Tibial nerve (tissue), 4 donors: Measurements from ENCODE around the gene DDX20. TPM values are rescaled to one million over a fixed set of nuclear protein-coding genes. Genes with fewer than 3 reads are reported as not detected.

ENCODE experiments used
- DNase-seq, 2 donors: peaks; one replicate each; pipeline ENCODE4 v3.0.0-alpha.2; 2019; ENCODE audit warnings: low spot score in 2 of 2
- H3K27ac ChIP-seq, 4 donors: fragments of 200-600 bp; sonication (generic) in 3 of 4; one replicate each; pipeline ENCODE4 v1.5.1; 2017 to 2019; ENCODE audit warnings: mild to moderate bottlenecking in 1 of 4
- H3K27me3 ChIP-seq, 2 donors: fragments of 200-600 bp; sonication (generic) in 1 of 2; one replicate each; pipeline versions ENCODE4 v1.5.1 to v1.6.0; 2017 to 2019
- H3K36me3 ChIP-seq, 3 donors: fragments of 200-600 bp; sonication (generic); one replicate each; pipeline ENCODE4 v1.5.1; 2018 to 2019
- H3K4me1 ChIP-seq, 4 donors: fragments of 200-600 bp; sonication (generic) in 3 of 4; one replicate each; pipeline ENCODE4 v1.5.1; 2017 to 2019
- H3K4me3 ChIP-seq, 4 donors: fragments of 200-600 bp; sonication (generic) in 3 of 4; one replicate each; pipeline ENCODE4 v1.5.1; 2017 to 2019; ENCODE audit warnings: mild to moderate bottlenecking in 1 of 4, moderate library complexity in 1 of 4
- H3K9me3 ChIP-seq, 4 donors: fragments of 200-600 bp; sonication (generic) in 3 of 4; one replicate each; pipeline ENCODE4 v1.5.1; 2017 to 2019
- CTCF ChIP-seq, 5 experiments: fragments of 200-600 bp in 3 of 5; fragments of 450-650 bp in 2 of 5; sonication (generic) in 3 of 5; IDR thresholded peaks; one replicate each; pipeline ENCODE4 v1.5.1; 2016 to 2019; ENCODE audit warnings: antibody characterized with exemption in 5 of 5, mild to moderate bottlenecking in 3 of 5, moderate library complexity in 2 of 5
- EP300 ChIP-seq, 2 donors: sonication (generic); formaldehyde crosslinking; IDR thresholded peaks; one replicate each; pipeline ENCODE4 v1.6.1; 2017; ENCODE audit warnings: antibody characterized with exemption in 2 of 2, mild to moderate bottlenecking in 1 of 2
- POLR2A ChIP-seq, 2 donors: fragments of 450-650 bp; IDR thresholded peaks; one replicate each; pipeline ENCODE4 v1.6.1; 2017; ENCODE audit warnings: antibody characterized with exemption in 2 of 2, mild to moderate bottlenecking in 2 of 2, moderate library complexity in 2 of 2
- WGBS, 2 donors: methylation state at CpG; one replicate each; pipeline ENCODE4 v1.1.5; 2018; 5-methylcytosine and 5-hydroxymethylcytosine counted together
- total RNA-seq, 4 donors: library from RNA; depleted of rRNA; stranded (reverse); fragments of >200 nt; gene quantifications; one replicate each; pipeline ENCODE4 v1.1.0, GENCODE V29; 2016

DDX20 gene
- total RNA-seq, 4 donors from 2014 or later: 30.8 to 40.5 (median 35.5) TPM

GRCh38 chr1:111716333-111716732 is 39.4 kb upstream of the DDX20 start:
- no peak for TF ChIP-seq CTCF (IDR thresholded peaks at IDR 0.05)
- no peak for TF ChIP-seq EP300 (IDR thresholded peaks at IDR 0.05)
- TF ChIP-seq POLR2A (IDR thresholded peaks at IDR 0.05): no peak
- WGBS, 2 donors: 52 to 57% methylated on average over 3 of the region's 3 CpGs

DNA sequence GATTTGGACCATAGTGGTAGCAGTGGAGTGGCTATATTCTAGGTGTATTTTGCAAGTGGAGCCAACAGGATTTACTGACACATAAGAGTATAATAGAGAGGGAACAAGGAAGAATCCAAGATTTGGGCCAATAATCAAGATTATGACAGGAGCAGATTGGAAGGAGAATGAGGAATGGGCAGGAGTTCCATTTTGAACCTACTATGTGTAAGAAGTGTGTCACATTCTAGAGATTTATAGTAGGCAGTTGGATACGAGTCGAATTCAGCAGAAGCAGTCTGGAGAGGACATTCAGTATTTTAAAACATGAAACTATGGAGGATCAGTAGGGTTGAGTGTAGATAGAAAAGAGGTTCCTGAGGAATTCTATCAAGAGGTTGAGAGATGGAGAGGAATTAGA is 38.3 kb upstream of the DDX20 start:
- 93 to 97% methylated on average over 2 of the region's 2 CpGs for WGBS, 2 donors

More at GRCh38 chr1:111716333-111716732, 39.4 kb upstream of the DDX20 start:
- Histone ChIP-seq H3K36me3 (peaks cover 0 to 18% (median 0%) of the 10 kb centered on the region in 3 donors), H3K27ac (no peak overlapping the region), H3K4me3 (no peak overlapping the region), H3K4me1 (peaks cover 0 to 21% (median 7%) of the 10 kb centered on the region in 4 donors), H3K27me3 (no peaks in the 10 kb centered on the region), H3K9me3 (no peaks in the 10 kb centered on the region)
- DNase-seq: no peak

DNA sequence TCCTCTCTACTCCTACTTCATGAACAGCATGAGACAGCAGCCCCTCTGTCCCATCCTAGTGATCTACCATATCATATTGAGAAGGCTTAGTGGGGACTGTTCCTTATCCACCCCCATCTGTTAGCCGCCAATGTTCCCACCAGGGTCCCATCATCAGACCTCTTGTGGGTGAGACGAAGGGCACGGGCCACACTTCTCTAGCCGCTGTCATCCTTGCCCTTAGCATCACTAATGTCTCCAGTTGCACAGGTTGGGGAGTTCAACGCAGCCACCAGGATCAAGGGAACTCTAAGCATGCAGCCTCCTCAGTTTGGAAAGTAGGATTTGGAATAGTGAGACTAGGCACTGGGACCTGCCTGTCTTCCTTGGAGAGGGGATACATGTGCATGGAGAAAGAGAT is 36.6 kb upstream of the DDX20 start:
- H3K4me1 ChIP-seq: peaks cover 0 to 35% (median 11%) of the 10 kb centered on the region in 4 donors
- 92 to 96% methylated on average over 5 of the region's 5 CpGs for WGBS, 2 donors

More for the DNA sequence above, 38.3 kb upstream of the DDX20 start:
- no peak for DNase-seq
- Histone ChIP-seq H3K27me3 (no peaks in the 10 kb centered on the region), H3K4me3 (no peak overlapping the region), H3K4me1 (peaks cover 0 to 32% (median 11%) of the 10 kb centered on the region in 4 donors), H3K36me3 (peaks cover 0 to 12% (median 0%) of the 10 kb centered on the region in 3 donors), H3K27ac (no peak overlapping the region), H3K9me3 (no peaks in the 10 kb centered on the region)
- TF ChIP-seq EP300 (IDR thresholded peaks at IDR 0.05): no peak
- TF ChIP-seq POLR2A (IDR thresholded peaks at IDR 0.05): no peak
- no peak for TF ChIP-seq CTCF (IDR thresholded peaks at IDR 0.05)

DNA sequence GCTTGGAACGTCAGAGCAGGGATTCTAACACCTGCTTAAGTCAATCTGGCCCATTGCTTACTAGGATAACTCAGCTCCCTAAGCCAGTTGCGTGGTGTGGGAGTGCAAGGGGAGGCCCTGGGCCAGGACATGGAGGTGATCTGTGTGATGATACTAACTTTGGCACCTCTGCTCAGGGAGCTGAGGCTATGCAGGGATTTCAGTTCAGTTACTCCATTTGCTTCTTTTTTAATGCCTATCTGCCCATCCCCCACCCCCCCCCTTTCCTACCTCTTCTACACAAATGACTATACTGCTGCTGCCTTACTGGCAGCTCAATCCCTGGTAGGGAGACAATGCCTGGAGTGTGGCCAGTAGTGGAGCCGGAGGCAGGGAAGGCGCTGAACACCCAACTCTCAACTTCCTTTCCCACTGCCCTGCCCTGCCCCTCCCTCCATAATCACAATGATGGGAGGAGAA is 36.0 kb upstream of the DDX20 start:
- Histone ChIP-seq H3K4me3 (no peak overlapping the region), H3K4me1 (peaks cover 0 to 35% (median 11%) of the 10 kb centered on the region in 4 donors), H3K27ac (peak overlapping the region in 1 of 4 donors; percentile 36), H3K36me3 (peaks cover 0 to 12% (median 0%) of the 10 kb centered on the region in 3 donors), H3K27me3 (no peaks in the 10 kb centered on the region), H3K9me3 (no peaks in the 10 kb centered on the region)
- WGBS, 2 donors: 36 to 44% methylated on average over 4 of the region's 4 CpGs
- no peak for TF ChIP-seq CTCF (IDR thresholded peaks at IDR 0.05)
- no peak for TF ChIP-seq POLR2A (IDR thresholded peaks at IDR 0.05)
- TF ChIP-seq EP300 (IDR thresholded peaks at IDR 0.05): no peak
- DNase-seq: no peak

More for the DNA sequence above, 36.6 kb upstream of the DDX20 start:
- Histone ChIP-seq H3K9me3 (no peaks in the 10 kb centered on the region), H3K27me3 (no peaks in the 10 kb centered on the region), H3K4me3 (no peak overlapping the region), H3K27ac (peak overlapping the region in 1 of 4 donors; percentile 36), H3K36me3 (peaks cover 0 to 12% (median 0%) of the 10 kb centered on the region in 3 donors)
- no peak for TF ChIP-seq CTCF (IDR thresholded peaks at IDR 0.05)
- no peak for TF ChIP-seq POLR2A (IDR thresholded peaks at IDR 0.05)
- no peak for TF ChIP-seq EP300 (IDR thresholded peaks at IDR 0.05)
- no peak for DNase-seq

DNA sequence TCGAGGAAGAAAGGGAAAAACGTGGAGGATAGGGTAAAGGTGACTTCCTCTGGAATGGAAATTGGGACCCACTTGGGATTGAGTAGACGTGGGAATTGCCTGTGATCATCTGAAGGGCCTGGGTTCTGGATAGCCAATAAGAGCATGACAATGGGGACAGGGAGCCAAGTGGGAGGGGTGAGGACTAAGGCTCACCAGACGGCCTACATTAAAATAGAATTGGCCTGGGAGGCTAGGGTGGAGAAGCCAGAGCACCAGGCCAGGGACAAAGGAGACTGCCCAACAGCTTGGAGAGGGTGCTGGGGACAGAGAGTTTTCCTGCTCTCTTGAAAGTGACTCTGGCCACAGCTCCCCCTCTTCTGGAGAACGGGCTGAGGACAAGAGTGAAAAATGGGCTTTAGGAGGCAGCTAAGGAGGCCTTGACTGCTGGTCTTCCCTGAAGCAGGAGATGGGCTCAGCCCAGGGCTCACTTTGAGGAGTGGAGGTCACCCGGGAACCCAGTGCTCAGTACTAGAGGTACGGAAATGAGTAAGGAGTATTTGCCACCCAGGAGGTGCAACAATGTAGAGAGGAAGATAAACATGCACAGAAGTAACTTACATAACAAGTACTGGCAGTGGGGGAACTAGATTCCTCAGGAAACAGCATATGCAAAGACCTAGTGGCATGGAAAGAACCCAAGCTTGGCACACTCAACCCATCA is 35.3 kb upstream of the DDX20 start:
- no peak for DNase-seq
- WGBS, 2 donors: 45 to 58% methylated on average over 7 of the region's 7 CpGs
- TF ChIP-seq EP300 (IDR thresholded peaks at IDR 0.05) (no peak), POLR2A (IDR thresholded peaks at IDR 0.05) (no peak)
- H3K36me3 ChIP-seq: peaks cover 0 to 12% (median 0%) of the 10 kb centered on the region in 3 donors
- H3K9me3 ChIP-seq: no peaks in the 10 kb centered on the region
- H3K4me3 ChIP-seq: no peak overlapping the region
- H3K27ac ChIP-seq: peak overlapping the region in 2 of 4 donors; percentile 45 to 53
- peaks cover 0 to 40% (median 11%) of the 10 kb centered on the region in 4 donors for H3K4me1 ChIP-seq
- H3K27me3 ChIP-seq: no peaks in the 10 kb centered on the region
